ENCODE results near the gene S100A6.
"Not testable (repeated sequence)": the region's sequence is repeated elsewhere in the genome, so short reads cannot be mapped to it uniquely, and the experiment has no call there.

S100A6 gene

GRCh38 chr1:153563991-153564390 lies 28.2 kb upstream of the S100A6 start:
- no peak for DNase-seq (ENCODE audit: low read depth)

DNA sequence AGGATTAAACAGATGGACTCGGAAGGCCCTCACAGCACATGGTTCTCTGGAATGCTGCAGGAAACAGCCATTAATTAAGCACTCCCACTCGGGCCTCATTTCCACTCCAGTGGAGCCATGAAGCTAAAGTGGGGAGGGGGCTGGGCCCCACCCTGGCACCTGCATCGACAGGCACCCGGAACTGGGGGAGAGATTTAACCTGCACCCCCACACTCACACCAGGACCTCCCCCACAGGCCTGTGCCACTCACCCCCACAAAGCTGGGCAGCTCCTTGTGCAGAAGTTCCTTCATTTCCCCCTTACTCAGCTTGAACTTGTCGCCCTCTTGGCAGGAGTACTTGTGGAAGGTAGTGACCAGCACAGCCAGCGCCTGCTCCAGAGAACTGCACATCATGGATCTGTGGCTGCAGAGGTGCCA lies 27.7 kb upstream of the S100A6 start:
- no peak for DNase-seq (ENCODE audit: low read depth)

GRCh38 chr1:153562021-153562420 lies 26.2 kb upstream of the S100A6 start:
- DNase-seq (ENCODE audit: low read depth): not testable (repeated sequence)

DNA sequence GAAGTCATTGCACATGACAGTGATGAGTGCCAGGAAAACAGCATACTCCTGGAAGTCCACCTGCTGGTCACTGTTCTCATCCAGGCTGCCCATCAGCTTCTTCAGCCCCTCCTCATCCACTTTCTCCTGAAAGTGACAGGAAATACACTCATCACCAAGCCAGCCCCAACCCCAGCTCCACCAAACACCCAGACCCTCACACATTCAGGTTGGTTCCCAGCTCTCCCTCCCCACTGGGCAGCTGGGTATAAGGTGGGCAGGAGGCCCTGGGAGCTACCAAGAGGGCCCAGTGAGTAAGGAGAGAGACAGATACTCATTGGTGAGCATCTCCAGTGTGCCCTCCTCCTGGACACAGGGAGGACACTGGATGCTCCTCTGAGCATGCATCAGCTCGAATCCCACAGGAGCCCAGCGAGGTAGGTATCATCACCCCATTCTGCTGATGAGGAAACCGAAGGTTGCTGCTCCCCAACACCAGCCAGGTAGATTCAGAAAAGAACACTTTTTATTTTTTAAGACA lies 25.7 kb upstream of the S100A6 start:
- DNase-seq (ENCODE audit: low read depth): no peak

DNA sequence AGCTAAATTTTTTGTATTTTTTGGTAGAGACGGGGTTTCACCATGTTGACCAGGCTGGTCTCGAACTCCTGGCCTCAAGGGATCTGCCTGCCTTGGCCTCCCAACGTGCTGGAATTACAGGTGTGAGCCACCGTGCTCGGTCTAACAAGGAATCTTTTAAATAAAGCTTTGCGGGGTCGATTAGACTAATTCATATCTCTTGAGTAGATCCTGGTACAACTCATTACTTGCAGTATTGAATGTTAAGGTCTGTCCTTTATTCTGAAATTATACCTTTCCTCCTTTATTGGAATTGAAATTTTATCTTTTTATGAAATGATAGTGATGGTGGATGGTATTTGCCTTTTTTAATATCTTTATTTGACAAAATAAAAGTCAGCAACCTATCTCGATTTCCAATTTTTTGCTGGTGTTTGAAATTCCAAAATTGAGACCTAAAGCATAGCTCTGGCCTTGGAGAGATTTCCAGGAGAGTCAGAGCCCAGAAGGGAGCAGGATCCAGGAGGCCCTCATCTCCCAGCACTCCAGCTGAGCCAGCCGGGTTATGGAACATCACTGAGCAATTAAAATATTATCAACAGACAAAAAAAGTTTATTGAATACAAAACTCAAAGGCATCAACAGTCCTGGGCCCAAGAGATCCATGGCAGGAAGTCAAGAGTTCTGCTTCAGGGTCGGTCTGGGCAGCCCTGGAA lies 25.1 kb upstream of the S100A6 start:
- no peak for DNase-seq (ENCODE audit: low read depth)

DNA sequence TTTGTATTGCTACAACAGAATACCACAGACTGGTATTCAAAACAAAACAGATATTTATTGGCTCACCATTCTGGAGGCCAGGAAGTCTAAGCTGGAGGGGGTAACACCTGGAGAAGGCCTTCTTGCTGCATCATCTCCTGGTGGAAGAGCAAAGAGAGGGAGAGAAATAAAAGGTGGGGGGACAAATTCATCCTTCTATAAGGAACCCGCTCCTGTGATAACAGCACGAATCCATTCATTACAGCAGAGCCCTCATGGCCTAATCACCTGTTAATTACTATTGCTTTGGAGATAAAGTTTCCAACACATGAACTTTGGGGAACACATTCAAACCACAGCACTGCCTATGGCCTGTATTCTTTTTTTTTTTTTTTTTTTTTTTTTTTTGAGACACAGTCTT lies 24.4 kb upstream of the S100A6 start:
- DNase-seq (ENCODE audit: low read depth): no peak

DNA sequence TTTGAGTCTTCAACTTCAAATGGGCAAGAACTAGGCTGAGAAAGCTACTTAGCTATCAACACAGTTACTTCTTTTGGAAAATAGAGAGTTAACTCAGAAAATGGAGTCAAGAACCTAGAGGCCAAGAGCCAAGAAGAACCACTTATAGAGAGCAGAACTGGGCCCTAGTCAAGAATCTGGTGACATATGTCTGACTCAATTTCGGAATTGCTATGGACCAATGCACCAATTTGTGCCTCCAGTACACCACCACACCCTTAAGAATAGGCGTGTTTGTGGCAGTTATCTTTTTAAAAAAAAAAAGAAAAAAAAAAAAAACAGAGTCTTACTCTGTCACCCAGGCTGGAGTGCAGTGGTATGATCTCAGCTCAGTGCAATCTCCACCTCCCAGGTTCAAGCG lies 22.1 kb upstream of the S100A6 start:
- DNase-seq (ENCODE audit: low read depth): no peak

DNA sequence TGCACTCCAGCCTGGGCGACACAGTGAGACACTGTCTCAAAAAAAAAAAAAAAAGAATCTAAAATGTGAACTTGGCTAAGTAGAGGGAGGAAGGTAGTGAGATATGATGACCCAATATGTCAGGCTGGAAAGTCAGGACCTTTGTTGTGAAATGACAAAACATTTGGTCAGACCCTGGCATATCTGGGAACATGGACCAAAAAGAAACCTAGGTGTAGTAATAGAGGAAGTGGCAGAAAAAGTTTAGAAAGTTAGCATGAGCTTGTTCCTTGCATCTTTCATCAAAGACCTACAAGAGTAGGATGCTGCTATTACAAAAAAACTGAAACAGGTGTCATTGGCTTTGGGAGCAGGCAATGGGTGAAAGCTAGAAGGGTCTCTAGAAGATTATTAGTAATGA lies 20.6 kb upstream of the S100A6 start:
- no peak for DNase-seq (ENCODE audit: low read depth)

- DNase-seq (ENCODE audit: low read depth): no peak
Observed at GRCh38 chr1:153553830-153554541, 18.2 kb upstream of the S100A6 start.

GRCh38 chr1:153553096-153553495 lies 17.3 kb upstream of the S100A6 start:
- no peak for DNase-seq (ENCODE audit: low read depth)

GRCh38 chr1:153552335-153552734 lies 16.5 kb upstream of the S100A6 start:
- no peak for DNase-seq (ENCODE audit: low read depth)

- no peak for DNase-seq (ENCODE audit: low read depth)
Observed at GRCh38 chr1:153550827-153551500, 15.2 kb upstream of the S100A6 start.

- no peak for DNase-seq (ENCODE audit: low read depth)
Observed at GRCh38 chr1:153550398-153550758, 14.6 kb upstream of the S100A6 start.

GRCh38 chr1:153549741-153550397 lies 14.1 kb upstream of the S100A6 start:
- no peak for DNase-seq (ENCODE audit: low read depth)

DNA sequence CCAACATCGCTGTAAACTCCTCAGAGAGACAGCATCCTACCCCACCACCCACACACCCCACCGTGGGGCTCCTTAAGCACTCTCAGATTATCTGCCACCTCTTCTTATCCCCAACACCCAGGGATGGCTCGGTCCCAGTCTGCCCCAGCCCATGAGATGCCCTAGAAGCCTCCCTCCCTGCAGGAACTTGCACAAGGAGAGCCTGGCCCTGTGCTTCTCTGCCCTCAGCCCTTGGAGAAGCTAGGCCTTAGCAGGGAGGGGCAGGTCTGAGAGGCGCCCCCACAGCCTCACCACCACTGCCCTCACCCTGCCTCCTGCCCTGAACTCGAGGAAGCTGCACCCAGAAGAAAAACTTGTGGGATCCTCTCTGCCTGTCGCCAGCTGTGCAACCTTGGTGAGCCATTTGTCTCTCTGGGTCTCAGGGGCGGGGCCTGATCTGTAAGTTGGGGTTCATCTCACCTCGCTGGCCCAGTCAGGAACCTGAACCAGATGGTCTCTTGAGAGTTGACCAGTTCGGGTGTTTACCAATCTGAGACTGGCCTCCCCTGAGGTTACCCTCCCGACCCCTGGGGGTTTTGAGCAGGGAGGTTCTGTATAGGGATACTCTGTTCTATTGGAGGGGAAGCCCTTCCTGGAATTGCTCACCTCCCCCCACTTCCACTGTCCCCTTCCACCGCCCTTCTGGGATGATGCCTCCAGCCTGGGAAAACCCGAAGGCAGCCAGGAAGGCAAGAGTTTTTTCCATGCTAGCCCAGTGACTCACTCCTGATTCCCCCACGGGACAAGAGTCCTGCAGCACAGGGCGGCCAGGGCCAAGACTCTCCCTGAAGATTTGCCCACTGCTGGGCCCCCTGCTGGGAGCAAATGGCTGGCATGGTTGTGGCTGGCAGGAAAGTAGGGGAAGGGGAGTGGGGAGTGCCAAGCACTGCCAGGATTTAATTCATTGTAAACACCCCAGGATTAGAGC lies 13.2 kb upstream of the S100A6 start, which contains the start of gene S100A3:
Gene S100A3, minus strand, starts transcription at position 537 of the 967 bp plus-strand sequence. CDS start 773 bp downstream, outside the sequence.
- peak; percentile 76 for DNase-seq (ENCODE audit: low read depth)

- DNase-seq (ENCODE audit: low read depth): no peak
Observed at GRCh38 chr1:153547560-153548551, 12.1 kb upstream of the S100A6 start.

- DNase-seq (ENCODE audit: low read depth): no peak
Observed at GRCh38 chr1:153546796-153547559, 11.2 kb upstream of the S100A6 start.

DNA sequence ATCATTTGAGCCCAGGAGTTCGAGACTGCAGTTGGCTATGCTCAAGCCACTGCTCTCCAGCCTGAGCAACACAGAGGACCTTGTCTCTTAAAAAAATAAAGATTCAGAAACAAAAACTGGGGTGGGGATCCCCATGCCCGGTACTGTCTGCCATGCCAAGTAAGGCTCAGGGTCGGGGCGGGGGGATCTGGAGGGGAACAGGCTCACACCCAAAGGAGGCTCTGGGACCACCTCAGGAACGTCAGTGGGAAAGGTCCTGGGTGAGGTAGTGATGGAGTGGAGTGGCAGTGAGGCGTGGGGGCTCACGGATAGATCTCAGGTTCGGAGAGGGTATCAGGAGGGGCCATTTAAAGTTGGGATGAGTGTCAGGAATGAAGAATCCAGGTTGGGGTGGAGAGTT lies 10.6 kb upstream of the S100A6 start:
- DNase-seq (ENCODE audit: low read depth): no peak

Data from amniotic epithelial cell (primary cell).